ENCODE results near the gene RGS1. TPM values are rescaled to one million over a fixed set of nuclear protein-coding genes. Genes with fewer than 3 reads are reported as not detected.

RGS1 gene
- total and polyA plus RNA-seq, 2 of the 8 experiments (the other 6 are each of a cell fraction or from before 2014, with no cell fraction given): not detected

DNA sequence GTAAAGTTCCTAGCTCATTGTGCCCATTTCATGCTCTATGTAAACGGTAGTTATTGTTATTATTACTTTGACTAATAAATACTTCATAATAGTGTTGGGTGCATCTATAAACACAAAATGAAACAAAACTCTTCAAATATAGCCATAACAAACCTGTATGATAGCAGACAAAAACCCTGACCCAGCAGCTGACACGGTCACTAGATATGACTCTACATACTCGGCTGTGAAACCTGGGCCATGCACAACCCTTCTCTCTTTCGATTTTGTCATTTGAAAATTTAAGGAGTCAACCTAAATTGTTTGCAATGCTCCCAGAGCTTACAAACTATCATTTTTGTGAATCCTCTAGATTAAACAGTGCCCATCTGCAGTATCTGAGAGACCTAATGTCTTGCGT is 52.3 kb downstream of the RGS1 start:
- peak overlapping the region in 1 of 4 experiments; percentile 9; a peak in 1 of 7 replicates for H3K9ac ChIP-seq (replicated peaks in 1 of 4; ENCODE audit: extremely low read depth in 1 of 4, low read depth in 3 of 4, low read length in 3 of 4)
- H3K4me2 ChIP-seq (ENCODE audit: insufficient read depth in 1 of 2, low read depth in 2 of 2, low read length in 2 of 2): no peak overlapping the region
- no peaks in the 10 kb centered on the region for H3K23me2 ChIP-seq (ENCODE audit: low read depth, low read length)
- no peak overlapping the region for H4K8ac ChIP-seq (ENCODE audit: extremely low read depth, insufficient read depth, low read length)
- 87% methylated on average over 5 of the region's 5 CpGs; no CpG with 5 or more reads in 1 of the 2 experiments for WGBS, 2 experiments (ENCODE audit: extremely low coverage in 1 of 2, insufficient coverage in 1 of 2, insufficient read length in 1 of 2, insufficient replicate concordance in 2 of 2, low coverage in 1 of 2, low lambda C conversion rate in 2 of 2, missing lambda C conversion rate in 1 of 2)
- H3K9me3 ChIP-seq (ENCODE audit: insufficient read depth in 2 of 2, low read depth in 1 of 2, low read length in 1 of 2): no peaks in the 10 kb centered on the region
- H3K23ac ChIP-seq (ENCODE audit: insufficient read length): no peak overlapping the region
- no peak overlapping the region for H3K27ac ChIP-seq (ENCODE audit: low read depth, low read length)
- no peak overlapping the region for H2AFZ ChIP-seq (ENCODE audit: low read length)
- no peak overlapping the region for H3K18ac ChIP-seq (ENCODE audit: extremely low read depth, low read length)
- no peaks in the 10 kb centered on the region for H3K79me1 ChIP-seq (ENCODE audit: low read depth, low read length)
- H2BK5ac ChIP-seq (ENCODE audit: low read depth, low read length): no peak overlapping the region
- ChIA-PET POLR2A (ENCODE audit: partially characterized antibody) (no interaction called here), CTCF (ENCODE audit: partially characterized antibody) (interaction anchor here (1.1 to 1.6 kb wide), 5 partner anchors 17 to 314 kb away, joined by 3 to 8 read pairs (median 4); no protein-coding TSS in a partner anchor)
- no peaks in the 10 kb centered on the region for H3K4me1 ChIP-seq (replicated peaks in 1 of 4; ENCODE audit: control insufficient read depth in 3 of 4, insufficient read depth in 4 of 4, low read length in 3 of 4)
- H2BK15ac ChIP-seq (ENCODE audit: low read length): no peak overlapping the region
- no peak overlapping the region for H2AK5ac ChIP-seq (ENCODE audit: low read depth, low read length)
- TF ChIP-seq TCF12 (IDR thresholded peaks at IDR 0.05; ENCODE audit: low read depth, low read length) (no peak), TBP (IDR thresholded peaks at IDR 0.05; ENCODE audit: low read depth, low read length) (no peak), KDM1A (IDR thresholded peaks at IDR 0.05; ENCODE audit: borderline replicate concordance, low read length) (no peak), HDAC6 (IDR thresholded peaks at IDR 0.05; ENCODE audit: low read depth, low read length) (no peak), EZH2 (IDR thresholded peaks at IDR 0.05; ENCODE audit: low read depth, low read length, severe bottlenecking) (no peak), CBX8 (IDR thresholded peaks at IDR 0.05; ENCODE audit: borderline replicate concordance, low read depth, low read length) (no peak), NRF1 (IDR thresholded peaks at IDR 0.05; ENCODE audit: low read depth, low read length) (no peak)
- TF ChIP-seq, protein P1, sequence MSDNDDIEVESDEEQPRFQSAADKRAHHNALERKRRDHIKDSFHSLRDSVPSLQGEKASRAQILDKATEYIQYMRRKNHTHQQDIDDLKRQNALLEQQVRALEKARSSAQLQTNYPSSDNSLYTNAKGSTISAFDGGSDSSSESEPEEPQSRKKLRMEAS (IDR thresholded peaks at IDR 0.05): no peak
- H2BK12ac ChIP-seq (ENCODE audit: low read depth, low read length): no peak overlapping the region
- H3K79me2 ChIP-seq (ENCODE audit: control insufficient read depth in 1 of 2, insufficient read depth in 2 of 2, low read length in 2 of 2): no peaks in the 10 kb centered on the region
- H3K4me3 ChIP-seq (ENCODE audit: extremely low read depth in 1 of 4, insufficient read depth in 2 of 4, low read depth in 3 of 4, low read length in 4 of 4): no peak overlapping the region
- no peaks in the 10 kb centered on the region for H4K20me1 ChIP-seq (replicated peaks in 1 of 2; ENCODE audit: control insufficient read depth in 1 of 2, insufficient read depth in 2 of 2, low read length in 2 of 2)
- FAIRE-seq (no peak), DNase-seq (ENCODE audit: low read depth in 1 of 2, low spot score in 2 of 2) (no peak)
- no peak overlapping the region for H3K56ac ChIP-seq (replicated peaks; ENCODE audit: insufficient read length, low read depth, low read length)
- no peak overlapping the region for H4K91ac ChIP-seq (replicated peaks; ENCODE audit: insufficient read length, low read length)
- H2BK120ac ChIP-seq (replicated peaks; ENCODE audit: low read depth, low read length): no peak overlapping the region
- no peak overlapping the region for H3K14ac ChIP-seq (ENCODE audit: insufficient read length)
- no peak overlapping the region for H4K5ac ChIP-seq (ENCODE audit: insufficient read length, low read depth, low read length)
- no peaks in the 10 kb centered on the region for H3K36me3 ChIP-seq (ENCODE audit: control insufficient read depth in 2 of 4, insufficient read depth in 4 of 4, low read length in 3 of 4)
- no peaks in the 10 kb centered on the region for H3K27me3 ChIP-seq (replicated peaks in 1 of 4; ENCODE audit: control insufficient read depth in 3 of 4, extremely low read depth in 1 of 4, insufficient read depth in 3 of 4, low read length in 3 of 4)
- H3K4ac ChIP-seq (replicated peaks; ENCODE audit: insufficient read length, low read depth, low read length): no peak overlapping the region
- H2BK20ac ChIP-seq (ENCODE audit: low read length): no peak overlapping the region
